Measurements from ENCODE around the gene HLA-DOA. TPM values are rescaled to one million over a fixed set of nuclear protein-coding genes. Genes with fewer than 3 reads are reported as not detected.

Gene HLA-DOA
- total RNA-seq, 1 experiment from 2014 or later = 13.6 TPM

GRCh38 chr6:32968867-32969684 lies 40.3 kb downstream of the HLA-DOA start (continued):
- TF ChIP-seq ZNF121 (CRISPR knock-in tag; IDR thresholded peaks at IDR 0.05) (no peak), ZNF416 (CRISPR knock-in tag; IDR thresholded peaks at IDR 0.05) (no peak; the same call in 1 of the 2 replicates), JAZF1 (CRISPR knock-in tag; IDR thresholded peaks at IDR 0.05) (no peak), TP53 (CRISPR knock-in tag; IDR thresholded peaks at IDR 0.05) (no peak), ZNF425 (CRISPR knock-in tag; conservative IDR thresholded peaks at IDR 0.05) (no peak), ZNF219 (CRISPR knock-in tag; IDR thresholded peaks at IDR 0.05; ENCODE audit: borderline replicate concordance) (no peak), TEAD1 (CRISPR knock-in tag; IDR thresholded peaks at IDR 0.05) (0 out of 2 replicates have a peak, but pooled peaks have one; percentile 20), NFATC4 (CRISPR knock-in tag; IDR thresholded peaks at IDR 0.05) (no peak), HMGXB4 (CRISPR knock-in tag; IDR thresholded peaks at IDR 0.05) (no peak), USF2 (CRISPR knock-in tag; IDR thresholded peaks at IDR 0.05) (no peak), GABPB1 (CRISPR knock-in tag; IDR thresholded peaks at IDR 0.05) (0 out of 2 replicates have a peak, but pooled peaks have one; percentile 8), ZNF232 (CRISPR knock-in tag; IDR thresholded peaks at IDR 0.05) (no peak), ERG (CRISPR knock-in tag; IDR thresholded peaks at IDR 0.05) (no peak), USF1 (CRISPR knock-in tag; IDR thresholded peaks at IDR 0.05) (no peak; the same call in 1 of the 2 replicates), NR1H2 (CRISPR knock-in tag; IDR thresholded peaks at IDR 0.05) (no peak), PREB (CRISPR knock-in tag; IDR thresholded peaks at IDR 0.05; ENCODE audit: borderline replicate concordance) (peak; percentile 11; the same call in 1 of the 2 replicates), E2F5 (CRISPR knock-in tag; IDR thresholded peaks at IDR 0.05) (no peak), CBFB (CRISPR knock-in tag; IDR thresholded peaks at IDR 0.05; ENCODE audit: low read depth) (no peak), ATF2 (CRISPR knock-in tag; IDR thresholded peaks at IDR 0.05; ENCODE audit: borderline replicate concordance, low read depth) (no peak), ZNF671 (CRISPR knock-in tag; IDR thresholded peaks at IDR 0.05) (no peak; the same call in 1 of the 2 replicates), SMAD4 (CRISPR knock-in tag; IDR thresholded peaks at IDR 0.05) (0 out of 2 replicates have a peak, but pooled peaks have one; percentile 6), ATF6 (CRISPR knock-in tag; IDR thresholded peaks at IDR 0.05) (no peak), ZNF138 (CRISPR knock-in tag; conservative IDR thresholded peaks at IDR 0.05) (no peak), FOXK1 (CRISPR knock-in tag; IDR thresholded peaks at IDR 0.05) (peak; percentile 48; the same call in 1 of the 2 replicates), JUN (CRISPR knock-in tag; IDR thresholded peaks at IDR 0.05) (peak; percentile 86; the same call in 1 of the 2 replicates)

All from WTC11 (cell line).